ENCODE results near the gene TSHZ3. TPM values are rescaled to one million over a fixed set of nuclear protein-coding genes. Genes with fewer than 3 reads are reported as not detected.

The TSHZ3 gene
- total RNA-seq, 4 donors from 2014 or later: 15.0 to 18.8 (median 18.1) TPM

DNA sequence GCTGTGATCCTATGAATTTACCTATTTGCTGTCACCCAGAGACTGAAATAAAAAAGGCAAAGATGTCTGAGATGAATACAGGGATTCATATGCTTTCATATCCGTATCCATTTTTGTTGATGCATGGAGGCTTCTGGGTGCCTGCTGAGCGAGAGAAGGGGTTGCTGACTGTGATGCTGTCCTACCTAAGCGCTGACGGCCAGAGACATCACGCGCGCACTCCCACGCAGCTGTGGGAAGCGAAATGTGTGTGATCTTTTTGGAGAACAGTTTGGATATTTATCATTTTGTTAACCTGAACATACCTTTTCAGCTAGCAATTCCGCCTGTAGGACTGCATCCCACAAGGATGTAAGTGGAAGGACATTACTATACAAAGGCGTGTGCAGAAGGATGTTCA is 23.9 kb downstream of the TSHZ3 start:
- no peaks in the 10 kb centered on the region for H3K36me3 ChIP-seq
- intact Hi-C loops (cut with DNase I): no loop called here
- no peak for DNase-seq
- no peak overlapping the region for H3K27ac ChIP-seq
- no peaks in the 10 kb centered on the region for H3K9me3 ChIP-seq
- peaks cover 4 to 19% of the 10 kb centered on the region in 2 donors for H3K4me1 ChIP-seq
- no peaks in the 10 kb centered on the region for H3K27me3 ChIP-seq
- TF ChIP-seq POLR2A (IDR thresholded peaks at IDR 0.05): no peak
- TF ChIP-seq, protein P1, sequence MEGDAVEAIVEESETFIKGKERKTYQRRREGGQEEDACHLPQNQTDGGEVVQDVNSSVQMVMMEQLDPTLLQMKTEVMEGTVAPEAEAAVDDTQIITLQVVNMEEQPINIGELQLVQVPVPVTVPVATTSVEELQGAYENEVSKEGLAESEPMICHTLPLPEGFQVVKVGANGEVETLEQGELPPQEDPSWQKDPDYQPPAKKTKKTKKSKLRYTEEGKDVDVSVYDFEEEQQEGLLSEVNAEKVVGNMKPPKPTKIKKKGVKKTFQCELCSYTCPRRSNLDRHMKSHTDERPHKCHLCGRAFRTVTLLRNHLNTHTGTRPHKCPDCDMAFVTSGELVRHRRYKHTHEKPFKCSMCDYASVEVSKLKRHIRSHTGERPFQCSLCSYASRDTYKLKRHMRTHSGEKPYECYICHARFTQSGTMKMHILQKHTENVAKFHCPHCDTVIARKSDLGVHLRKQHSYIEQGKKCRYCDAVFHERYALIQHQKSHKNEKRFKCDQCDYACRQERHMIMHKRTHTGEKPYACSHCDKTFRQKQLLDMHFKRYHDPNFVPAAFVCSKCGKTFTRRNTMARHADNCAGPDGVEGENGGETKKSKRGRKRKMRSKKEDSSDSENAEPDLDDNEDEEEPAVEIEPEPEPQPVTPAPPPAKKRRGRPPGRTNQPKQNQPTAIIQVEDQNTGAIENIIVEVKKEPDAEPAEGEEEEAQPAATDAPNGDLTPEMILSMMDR (IDR thresholded peaks at IDR 0.05): no peak
- H3K4me3 ChIP-seq (replicated peaks in 1 of 3): no peak overlapping the region
- WGBS, 2 donors: 97 to 98% methylated on average over 11 of the region's 11 CpGs

- Histone ChIP-seq H3K36me3 (no peaks in the 10 kb centered on the region), H3K4me1 (peaks cover 3 to 26% of the 10 kb centered on the region in 2 donors)
Measured at GRCh38 chr19:31319465-31319864, 29.8 kb downstream of the TSHZ3 start.

DNA sequence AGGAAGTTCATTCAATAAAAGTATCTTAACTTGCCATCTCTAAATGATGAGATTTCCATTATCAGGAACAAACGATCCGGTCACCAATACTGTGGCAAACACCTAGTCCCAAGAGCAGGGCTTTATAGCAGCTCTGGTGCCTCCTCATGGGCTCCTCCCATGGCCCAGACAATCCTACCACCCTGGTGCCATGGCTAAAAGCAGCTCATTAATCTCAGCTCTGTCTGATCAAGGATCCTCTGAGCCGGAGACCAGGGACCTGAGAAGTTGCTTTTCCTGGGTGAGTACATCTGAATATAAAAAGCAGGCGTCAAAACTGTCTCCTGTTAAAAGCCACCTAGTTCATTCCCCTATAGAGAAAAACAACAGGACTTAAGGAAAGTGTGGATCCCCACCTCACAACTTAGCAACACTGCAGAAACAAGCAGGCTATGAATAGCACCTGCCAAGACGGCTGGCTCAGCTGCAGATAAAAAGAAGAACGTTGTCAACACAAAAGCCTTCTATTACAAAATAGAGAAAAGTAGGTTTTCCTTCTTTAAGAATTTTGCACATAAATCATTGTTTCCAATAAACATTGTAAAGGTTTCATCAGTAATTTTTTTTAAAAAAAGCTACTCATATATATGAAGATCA is 30.3 kb downstream of the TSHZ3 start:
- WGBS, 2 donors: 72 to 90% methylated on average over 6 of the region's 6 CpGs
- no peak for TF ChIP-seq POLR2A (IDR thresholded peaks at IDR 0.05)
- TF ChIP-seq, protein P1 (IDR thresholded peaks at IDR 0.05): no peak
- H3K27me3 ChIP-seq: no peaks in the 10 kb centered on the region
- H3K4me3 ChIP-seq (replicated peaks in 1 of 3): no peak overlapping the region
- no peaks in the 10 kb centered on the region for H3K36me3 ChIP-seq
- H3K9me3 ChIP-seq: no peaks in the 10 kb centered on the region
- H3K4me1 ChIP-seq: peaks cover 3 to 26% of the 10 kb centered on the region in 2 donors
- intact Hi-C loops (cut with DNase I): no loop called here
- DNase-seq: no peak
- no peak overlapping the region for H3K27ac ChIP-seq

More at GRCh38 chr19:31319465-31319864, 29.8 kb downstream of the TSHZ3 start:
- no peaks in the 10 kb centered on the region for H3K27me3 ChIP-seq
- no peak overlapping the region for H3K4me3 ChIP-seq (replicated peaks in 1 of 3)
- whole genome bisulfite sequencing, 2 donors: 47 to 63% methylated on average over 3 of the region's 3 CpGs
- no peaks in the 10 kb centered on the region for H3K9me3 ChIP-seq
- intact Hi-C loops (cut with DNase I): no loop called here
- no peak for TF ChIP-seq POLR2A (IDR thresholded peaks at IDR 0.05)
- TF ChIP-seq, protein P1 (IDR thresholded peaks at IDR 0.05): no peak
- no peak overlapping the region for H3K27ac ChIP-seq
- DNase-seq: no peak

DNA sequence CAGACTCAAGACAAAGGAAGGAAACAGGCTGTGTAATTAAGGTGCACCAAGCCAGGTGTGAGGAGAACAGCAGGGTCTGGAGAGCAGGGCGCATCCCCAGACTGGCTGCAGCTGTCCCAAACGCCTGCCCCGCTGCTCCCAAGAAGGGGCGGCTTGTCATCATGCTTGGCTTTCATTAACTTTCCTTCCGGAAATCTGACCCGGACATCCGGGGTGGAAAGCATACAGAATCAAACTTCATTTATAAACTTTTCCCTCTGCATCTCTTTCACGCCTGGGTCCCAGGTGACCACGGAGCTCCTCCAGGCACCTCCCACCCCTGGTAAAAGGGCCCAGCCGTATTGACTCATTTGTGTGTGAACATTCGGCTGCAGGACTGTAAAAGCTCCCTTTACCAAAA is 31.7 kb downstream of the TSHZ3 start:
- no peak for TF ChIP-seq POLR2A (IDR thresholded peaks at IDR 0.05)
- intact Hi-C loops (cut with DNase I): no loop called here
- no peak overlapping the region for H3K4me3 ChIP-seq (replicated peaks in 1 of 3)
- H3K36me3 ChIP-seq: no peaks in the 10 kb centered on the region
- no peaks in the 10 kb centered on the region for H3K27me3 ChIP-seq
- no peak for DNase-seq
- no peak overlapping the region for H3K27ac ChIP-seq
- 70 to 78% methylated on average over 11 of the region's 11 CpGs for WGBS, 2 donors
- H3K4me1 ChIP-seq: peaks cover 3 to 20% of the 10 kb centered on the region in 2 donors
- H3K9me3 ChIP-seq: no peaks in the 10 kb centered on the region

- no peaks in the 10 kb centered on the region for H3K36me3 ChIP-seq
- H3K4me1 ChIP-seq: peaks cover 3 to 19% of the 10 kb centered on the region in 2 donors
- no peaks in the 10 kb centered on the region for H3K27me3 ChIP-seq
- H3K27ac ChIP-seq: no peak overlapping the region
- no peaks in the 10 kb centered on the region for H3K9me3 ChIP-seq
- intact Hi-C loops (cut with DNase I): no loop called here
- TF ChIP-seq, protein P1 (IDR thresholded peaks at IDR 0.05): no peak
- TF ChIP-seq POLR2A (IDR thresholded peaks at IDR 0.05): no peak
- DNase-seq: no peak
- H3K4me3 ChIP-seq (replicated peaks in 1 of 3): no peak overlapping the region
- 77 to 80% methylated on average over 6 of the region's 6 CpGs for WGBS, 2 donors
Measured at GRCh38 chr19:31317093-31317492, 32.1 kb downstream of the TSHZ3 start.
